K562 (cell line): ENCODE data around the gene GBX1. TPM values are rescaled to one million over a fixed set of nuclear protein-coding genes. Genes with fewer than 3 reads are reported as not detected.
A peak's percentile ranks its signal among the peaks of the same experiment; 100 is the strongest.

ENCODE experiments used
- ATF6 ChIP-seq: sonication (generic); formaldehyde crosslinking; IDR thresholded peaks from 2 replicates; pipeline ENCODE4 v1.4.0; 2020; ENCODE audit warnings: mild to moderate bottlenecking, missing genetic modification reagents
- BRCA1 ChIP-seq, 2 experiments: fragments of 450-650 bp in 1 of 2; sonication (generic) in 1 of 2; formaldehyde crosslinking in 1 of 2; IDR thresholded peaks; 2 replicates each; pipeline versions ENCODE4 v1.5.0 to v1.6.1; 2017 to 2020; ENCODE audit warnings: mild to moderate bottlenecking in 1 of 2, missing genetic modification reagents in 1 of 2
- ELK3 ChIP-seq: fragments of 450-650 bp; formaldehyde crosslinking; IDR thresholded peaks from 2 replicates; pipeline ENCODE4 v1.4.0; 2020; ENCODE audit warnings: mild to moderate bottlenecking
- HSF4 ChIP-seq: fragments of 250-450 bp; sonication (Bioruptor Pico); IDR thresholded peaks from 2 replicates; pipeline ENCODE4 v2.1.2; 2022; ENCODE audit warnings: mild to moderate bottlenecking, moderate library complexity, borderline replicate concordance
- SLC30A9 ChIP-seq: fragments of 250-450 bp; sonication (Bioruptor Pico); IDR thresholded peaks from 2 replicates; pipeline ENCODE4 v1.8.0; 2022; ENCODE audit warnings: mild to moderate bottlenecking, moderate library complexity
- SNAPC5 ChIP-seq: fragments of 250-450 bp; sonication (Bioruptor Pico); IDR thresholded peaks from 2 replicates; pipeline ENCODE4 v1.8.0; 2021; ENCODE audit warnings: moderate library complexity, mild to moderate bottlenecking, inconsistent platforms
- STAT5A ChIP-seq: IDR thresholded peaks from 2 replicates; pipeline ENCODE4 v1.6.1; 2012; ENCODE audit warnings: low read length, inconsistent platforms, borderline replicate concordance
- TRIM25 ChIP-seq: fragments of 450-650 bp; IDR thresholded peaks from 2 replicates; pipeline ENCODE4 v1.7.0; 2016; ENCODE audit warnings: borderline replicate concordance
- ZBTB8A ChIP-seq: fragments of 450-650 bp; IDR thresholded peaks from 2 replicates; pipeline ENCODE4 v1.6.1; 2018; ENCODE audit warnings: mild to moderate bottlenecking, moderate library complexity; ENCODE audit not compliant: partially characterized antibody
- ZFPM2 ChIP-seq: fragments of 250-450 bp; sonication (Bioruptor Pico); IDR thresholded peaks from 2 replicates; pipeline ENCODE4 v1.5.1; 2022; ENCODE audit warnings: mild to moderate bottlenecking
- ZNF224 ChIP-seq: sonication (generic); formaldehyde crosslinking; IDR thresholded peaks from 2 replicates; pipeline ENCODE4 v1.8.0; 2022; ENCODE audit warnings: mild to moderate bottlenecking, missing genetic modification reagents
- ZNF408 ChIP-seq: fragments of 250-450 bp; sonication (Bioruptor Pico); IDR thresholded peaks from 2 replicates; pipeline ENCODE4 v1.4.0; 2020; ENCODE audit warnings: low read depth, mild to moderate bottlenecking, moderate library complexity
- polyA plus RNA-seq, 8 experiments: library from polyadenylated mRNA; depleted of rRNA in 4 of 8; stranded (reverse) in 5 of 8; unstranded in 3 of 8; fragments of >200 nt; fragmentation: Nextera tagmentation in 2 of 8; fragmentation: Illumina TruSeq in 1 of 8; extraction: Ambion mirVana in 2 of 8; extraction: Trizol in 1 of 8; gene quantifications; 2 replicates each; pipeline versions ENCODE4 v1.2.1 to v1.2.3, GENCODE V29; 2011 to 2014; ENCODE audit warnings: inconsistent platforms in 1 of 8, missing spikeins in 1 of 8
- total RNA-seq, 7 experiments: library from RNA; depleted of rRNA in 6 of 7; stranded (reverse); fragments of >200 nt in 6 of 7; fragmentation: Illumina TruSeq in 2 of 7; extraction: Trizol in 2 of 7; gene quantifications; 2 replicates each; pipeline versions ENCODE4 v1.2.1 to v1.2.3, GENCODE V29; 2011 to 2021; ENCODE audit warnings: low replicate concordance in 1 of 7
- TF ChIP-seq, protein P1 (sequence below), 2 experiments: fragments of 450-650 bp; IDR thresholded peaks; 2 replicates each; pipeline ENCODE4 v1.6.1; 2018; ENCODE audit warnings: mild to moderate bottlenecking in 2 of 2, low read depth in 1 of 2; ENCODE audit not compliant: partially characterized antibody in 2 of 2

GBX1 gene
- total and polyA plus RNA-seq, 9 of the 15 experiments (the other 6 are each of a cell fraction or from before 2014, with no cell fraction given): not detected

DNA sequence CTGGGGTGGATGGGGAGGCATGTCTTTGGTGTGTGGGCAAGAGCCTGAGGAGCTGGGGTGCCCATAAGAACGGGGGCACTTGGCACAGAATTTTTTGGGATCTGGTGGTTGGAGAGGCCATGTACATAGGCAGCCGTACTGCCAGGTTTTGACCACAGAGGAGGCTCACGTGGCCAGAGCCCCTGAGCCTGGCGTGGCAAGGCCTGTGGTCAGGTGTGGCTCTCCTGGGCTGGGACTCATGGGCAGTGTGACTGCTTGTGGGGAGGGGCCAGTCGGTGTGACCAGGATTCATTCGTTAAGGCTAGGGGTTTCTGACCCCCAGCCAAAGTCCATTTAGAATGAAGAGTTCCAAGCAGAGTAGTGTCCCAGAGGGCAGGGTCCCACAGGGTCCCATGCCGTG is 43.0 kb downstream of the GBX1 start (continued):
- TF ChIP-seq TRIM25 (no peak), SNAPC5 (CRISPR knock-in tag) (no peak), ZBTB8A (no peak), STAT5A (no peak), HSF4 (CRISPR knock-in tag) (no peak), ATF6 (0 out of 2 replicates have a peak, but pooled peaks have one; percentile 9), SLC30A9 (no peak), ELK3 (CRISPR knock-in tag) (no peak), BRCA1 (IDR thresholded peaks at IDR 0.05) (no peak), BRCA1 (CRISPR knock-in tag; IDR thresholded peaks at IDR 0.05) (no peak), ZFPM2 (no peak), ZNF224 (CRISPR knock-in tag) (no peak), ZNF408 (CRISPR knock-in tag) (no peak)
- TF ChIP-seq, protein P1, sequence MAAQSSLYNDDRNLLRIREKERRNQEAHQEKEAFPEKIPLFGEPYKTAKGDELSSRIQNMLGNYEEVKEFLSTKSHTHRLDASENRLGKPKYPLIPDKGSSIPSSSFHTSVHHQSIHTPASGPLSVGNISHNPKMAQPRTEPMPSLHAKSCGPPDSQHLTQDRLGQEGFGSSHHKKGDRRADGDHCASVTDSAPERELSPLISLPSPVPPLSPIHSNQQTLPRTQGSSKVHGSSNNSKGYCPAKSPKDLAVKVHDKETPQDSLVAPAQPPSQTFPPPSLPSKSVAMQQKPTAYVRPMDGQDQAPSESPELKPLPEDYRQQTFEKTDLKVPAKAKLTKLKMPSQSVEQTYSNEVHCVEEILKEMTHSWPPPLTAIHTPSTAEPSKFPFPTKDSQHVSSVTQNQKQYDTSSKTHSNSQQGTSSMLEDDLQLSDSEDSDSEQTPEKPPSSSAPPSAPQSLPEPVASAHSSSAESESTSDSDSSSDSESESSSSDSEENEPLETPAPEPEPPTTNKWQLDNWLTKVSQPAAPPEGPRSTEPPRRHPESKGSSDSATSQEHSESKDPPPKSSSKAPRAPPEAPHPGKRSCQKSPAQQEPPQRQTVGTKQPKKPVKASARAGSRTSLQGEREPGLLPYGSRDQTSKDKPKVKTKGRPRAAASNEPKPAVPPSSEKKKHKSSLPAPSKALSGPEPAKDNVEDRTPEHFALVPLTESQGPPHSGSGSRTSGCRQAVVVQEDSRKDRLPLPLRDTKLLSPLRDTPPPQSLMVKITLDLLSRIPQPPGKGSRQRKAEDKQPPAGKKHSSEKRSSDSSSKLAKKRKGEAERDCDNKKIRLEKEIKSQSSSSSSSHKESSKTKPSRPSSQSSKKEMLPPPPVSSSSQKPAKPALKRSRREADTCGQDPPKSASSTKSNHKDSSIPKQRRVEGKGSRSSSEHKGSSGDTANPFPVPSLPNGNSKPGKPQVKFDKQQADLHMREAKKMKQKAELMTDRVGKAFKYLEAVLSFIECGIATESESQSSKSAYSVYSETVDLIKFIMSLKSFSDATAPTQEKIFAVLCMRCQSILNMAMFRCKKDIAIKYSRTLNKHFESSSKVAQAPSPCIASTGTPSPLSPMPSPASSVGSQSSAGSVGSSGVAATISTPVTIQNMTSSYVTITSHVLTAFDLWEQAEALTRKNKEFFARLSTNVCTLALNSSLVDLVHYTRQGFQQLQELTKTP (IDR thresholded peaks at IDR 0.05; ENCODE audit: low read depth in 1 of 2, partially characterized antibody in 2 of 2): peak in 1 of 2 experiments; percentile 3
